OCI-LY7 (cell line): Measurements from ENCODE around the gene KCNQ5.

Experiments
- CTCF ChIP-seq: fragments of 200-600 bp; sonication (generic); conservative IDR thresholded peaks from 2 replicates; pipeline ENCODE4 v1.5.1; 2014; ENCODE audit warnings: mild to moderate bottlenecking, antibody characterized with exemption, low read length, moderate library complexity, mixed read lengths
- EZH2phosphoT487 ChIP-seq: fragments of 200-600 bp; sonication (generic); IDR thresholded peaks from 2 replicates; pipeline ENCODE4 v1.6.1; 2018; ENCODE audit warnings: low read depth, borderline replicate concordance, mild to moderate bottlenecking, mixed run types, antibody characterized with exemption, low read length, moderate library complexity, mixed read lengths

GRCh38 chr6:72760114-72760793, 138.4 kb downstream of the KCNQ5 start:
- no peak for TF ChIP-seq CTCF
- TF ChIP-seq EZH2phosphoT487: no peak
